SK-N-MC (cell line): ENCODE measurements around the gene SPATA31C1.
"Not testable (repeated sequence)": the region's sequence is repeated elsewhere in the genome, so short reads cannot be mapped to it uniquely, and the experiment has no call there.

Experiments
- EZH2 ChIP-seq: fragments of 200-600 bp; sonication (generic); IDR thresholded peaks from one replicate; pipeline ENCODE4 v1.6.1; 2017; ENCODE audit warnings: antibody characterized with exemption
- POLR2AphosphoS5 ChIP-seq: IDR thresholded peaks from 2 replicates; pipeline ENCODE4 v1.6.1; 2012; ENCODE audit warnings: mild to moderate bottlenecking, low read depth, low read length, borderline replicate concordance

- TF ChIP-seq EZH2, POLR2AphosphoS5: not testable (repeated sequence)
Measured at GRCh38 chr9:87924851-87925250, 7.1 kb downstream of the SPATA31C1 start.
